Panc1 (cell line): ENCODE results near the gene C10orf105.

ENCODE experiments used
- CTCF ChIP-seq: fragments of 450-650 bp; IDR thresholded peaks from 2 replicates; pipeline ENCODE4 v1.5.1; 2017; ENCODE audit warnings: mild to moderate bottlenecking
- POLR2AphosphoS5 ChIP-seq: IDR thresholded peaks from 2 replicates; pipeline ENCODE4 v1.6.1; 2012; ENCODE audit warnings: mild to moderate bottlenecking, low read depth, low read length, moderate library complexity
- SIN3A ChIP-seq: IDR thresholded peaks from 2 replicates; pipeline ENCODE4 v1.6.1; 2012; ENCODE audit warnings: low read depth, mild to moderate bottlenecking, low read length, moderate library complexity, borderline replicate concordance; ENCODE audit not compliant: insufficient read depth
- TCF7L2 ChIP-seq: IDR thresholded peaks from 2 replicates; pipeline ENCODE4 v1.6.1; 2011; ENCODE audit warnings: mild to moderate bottlenecking, low read depth, low read length, inconsistent platforms

GRCh38 chr10:71724539-71724938 lies 5.0 kb upstream of the C10orf105 start:
- TF ChIP-seq CTCF (no peak), TCF7L2 (no peak), POLR2AphosphoS5 (no peak), SIN3A (no peak)
